Inflammatory macrophage treated with lipopolysaccharide for 4 hours (primary cell): ENCODE measurements around the gene PER1.

ENCODE experiments used
- DNase-seq: peaks from one replicate; pipeline ENCODE4 v3.0.0-alpha.2; 2020

Gene PER1

GRCh38 chr17:8153525-8153956, 1.3 kb upstream of the PER1 start:
- peak; percentile 95 for DNase-seq

GRCh38 chr17:8153031-8153451, 837 bp upstream of the PER1 start:
- no peak for DNase-seq

- peak; percentile 79 for DNase-seq
These were observed 528 bp downstream of the PER1 start for GRCh38 chr17:8151641-8152111.

GRCh38 chr17:8151120-8151640, 1.0 kb downstream of the PER1 start:
- DNase-seq: peak; percentile 73

- DNase-seq: no peak
These were observed 1.7 kb downstream of the PER1 start for GRCh38 chr17:8150194-8151119.

- no peak for DNase-seq
These were observed 2.6 kb downstream of the PER1 start for GRCh38 chr17:8149419-8150193.

- no peak for DNase-seq
These were observed 3.6 kb downstream of the PER1 start for GRCh38 chr17:8148560-8148959.

- no peak for DNase-seq
These were observed 4.3 kb downstream of the PER1 start for GRCh38 chr17:8147805-8148404.

GRCh38 chr17:8147141-8147804, 4.9 kb downstream of the PER1 start:
- DNase-seq: no peak

- no peak for DNase-seq
These were observed 5.6 kb downstream of the PER1 start for GRCh38 chr17:8146381-8147140.

- DNase-seq: no peak
These were observed 6.4 kb downstream of the PER1 start for GRCh38 chr17:8145811-8146210.

GRCh38 chr17:8144401-8145231, 7.6 kb downstream of the PER1 start:
- no peak for DNase-seq

- DNase-seq: no peak
These were observed 8.4 kb downstream of the PER1 start for GRCh38 chr17:8143581-8144400.

GRCh38 chr17:8142887-8143580, 9.2 kb downstream of the PER1 start:
- no peak for DNase-seq

GRCh38 chr17:8142158-8142886, 9.9 kb downstream of the PER1 start:
- no peak for DNase-seq

GRCh38 chr17:8141741-8142140, 10.5 kb downstream of the PER1 start:
- DNase-seq: no peak

- DNase-seq: no peak
These were observed 11.2 kb downstream of the PER1 start for GRCh38 chr17:8141045-8141444.
